ENCODE data around the gene DGCR6. TPM values are rescaled to one million over a fixed set of nuclear protein-coding genes. Genes with fewer than 3 reads are reported as not detected.
"Not testable (repeated sequence)": the region's sequence is repeated elsewhere in the genome, so short reads cannot be mapped to it uniquely, and the experiment has no call there.

Gene DGCR6
- total RNA-seq, 2 donors from 2014 or later = 0.32 to 0.61 TPM

- H3K36me3 Mint-ChIP-seq (ENCODE audit: low read depth); H3K27ac Mint-ChIP-seq; H3K9me3 Mint-ChIP-seq; H3K4me1 Mint-ChIP-seq; H3K4me3 Mint-ChIP-seq; H3K27me3 Mint-ChIP-seq; ATAC-seq (replicated peaks): not testable (repeated sequence)
Observed at GRCh38 chr22:18917818-18918217, 11.7 kb downstream of the DGCR6 start.

DNA sequence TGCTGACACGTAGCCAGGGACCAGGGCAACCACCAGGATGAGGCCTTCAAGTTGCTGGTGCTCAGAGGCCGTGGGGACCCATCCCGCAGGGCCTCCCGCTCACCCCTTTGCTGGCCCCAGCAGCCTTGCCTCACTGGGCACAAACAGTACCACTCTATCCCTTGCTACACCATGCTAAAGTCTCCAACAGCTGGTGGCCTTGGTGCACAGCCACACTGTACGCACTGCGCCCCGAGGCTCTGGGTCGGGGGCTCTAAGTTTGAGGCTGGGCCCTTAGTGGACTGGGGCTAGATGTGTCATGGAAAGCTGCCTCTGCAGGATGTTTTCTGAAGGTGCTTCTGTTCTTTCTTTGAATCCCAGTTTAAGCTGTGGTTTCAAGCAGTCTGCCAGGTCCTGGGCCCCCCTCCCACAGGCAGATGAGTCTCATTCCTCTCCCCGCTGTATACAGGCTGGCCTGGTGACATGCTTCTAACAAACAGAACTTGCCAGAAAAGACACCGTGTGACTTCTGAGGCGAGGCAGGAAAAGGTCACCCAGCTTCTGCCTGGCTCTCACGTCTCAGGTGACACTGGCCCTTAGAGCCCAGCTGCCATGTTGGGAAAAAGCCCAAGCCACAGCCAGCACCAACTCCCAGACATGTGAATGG, 14.3 kb downstream of the DGCR6 start:
- not testable (repeated sequence) for H3K27ac Mint-ChIP-seq; H3K4me1 Mint-ChIP-seq; H3K27me3 Mint-ChIP-seq; H3K36me3 Mint-ChIP-seq (ENCODE audit: low read depth); H3K4me3 Mint-ChIP-seq; ATAC-seq (replicated peaks); H3K9me3 Mint-ChIP-seq

DNA sequence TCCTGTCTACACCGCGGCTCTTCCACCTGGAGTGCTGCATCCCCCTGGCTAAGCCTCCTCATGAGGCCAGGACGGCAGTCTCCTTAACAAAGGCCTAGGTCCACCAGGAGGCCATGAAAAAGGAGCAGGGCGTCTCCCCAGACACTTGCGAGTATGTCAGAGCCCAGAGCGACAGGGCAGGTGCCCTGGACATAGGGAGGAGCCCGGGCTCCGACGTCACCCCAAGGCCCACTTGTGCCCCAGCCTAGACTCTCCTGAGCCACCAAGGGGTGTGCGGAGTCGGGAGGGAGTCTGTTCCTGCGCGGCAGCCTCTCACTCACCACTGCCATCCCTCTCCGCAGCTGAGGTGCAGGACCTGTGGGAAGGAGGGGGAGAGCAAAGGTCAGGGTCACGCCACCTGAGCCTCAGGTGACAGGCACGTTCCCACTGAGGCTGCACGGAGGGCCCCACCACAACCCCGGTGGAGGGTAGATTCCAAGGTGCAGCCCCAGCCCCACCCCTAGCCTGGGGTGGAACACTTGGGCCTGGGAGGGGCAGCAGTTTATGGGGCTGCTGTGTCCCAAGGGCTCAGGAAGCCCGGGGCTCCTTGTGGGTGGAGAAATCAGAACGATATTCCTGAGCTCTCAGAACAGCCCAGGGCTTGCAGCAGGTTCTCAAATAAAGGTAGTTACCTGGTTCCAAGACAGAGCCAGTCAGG, 19.4 kb downstream of the DGCR6 start:
- Mint-ChIP-seq H3K4me1 (no peaks in the 10 kb centered on the region), H3K9me3 (no peaks in the 10 kb centered on the region), H3K27ac (no peak overlapping the region), H3K4me3 (no peak overlapping the region), H3K36me3 (ENCODE audit: low read depth) (no peaks in the 10 kb centered on the region), H3K27me3 (no peaks in the 10 kb centered on the region)
- no peak for ATAC-seq (replicated peaks)

DNA sequence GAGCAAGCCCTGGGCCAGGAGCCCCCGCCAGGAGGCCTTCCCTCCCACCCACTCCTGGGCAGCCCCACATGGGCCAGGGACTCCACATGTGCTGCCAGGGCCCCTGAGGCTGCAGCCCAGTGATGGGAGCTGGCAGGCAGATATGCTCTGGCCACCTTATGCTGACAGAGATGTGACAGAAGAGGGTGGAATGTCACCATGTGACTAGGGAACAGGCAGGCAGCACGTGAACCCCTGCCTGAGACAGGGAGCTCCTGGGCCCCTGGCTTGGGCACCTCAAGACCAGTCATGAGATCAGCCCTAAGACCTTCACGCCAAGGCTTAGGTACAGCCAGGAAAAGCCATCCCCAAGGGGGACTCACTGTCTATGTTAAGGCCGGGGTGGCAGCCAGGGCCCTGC, 20.9 kb downstream of the DGCR6 start:
- Mint-ChIP-seq H3K27ac (no peak overlapping the region), H3K27me3 (no peaks in the 10 kb centered on the region), H3K4me3 (no peak overlapping the region), H3K36me3 (ENCODE audit: low read depth) (no peaks in the 10 kb centered on the region), H3K4me1 (no peaks in the 10 kb centered on the region), H3K9me3 (no peaks in the 10 kb centered on the region)
- ATAC-seq (replicated peaks) = no peak

DNA sequence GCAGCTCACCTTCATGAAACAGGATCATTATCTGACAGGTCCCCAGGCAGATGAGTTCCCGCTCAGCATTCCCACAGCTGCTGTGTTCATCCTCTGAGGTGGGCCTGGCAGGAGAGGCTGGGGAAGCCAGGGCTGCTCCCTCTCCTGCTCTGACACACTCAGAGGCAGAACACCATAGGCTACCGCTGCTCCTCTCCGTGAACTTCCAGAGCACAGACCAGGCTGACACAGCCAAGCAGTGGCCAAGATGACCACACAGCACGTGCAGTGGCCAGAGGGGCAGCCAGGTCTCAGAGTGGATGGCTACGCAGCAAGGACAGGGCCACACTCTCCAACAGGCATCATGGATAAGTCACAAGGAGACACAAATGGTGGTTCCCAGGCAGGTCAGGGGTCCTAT, 21.5 kb downstream of the DGCR6 start:
- ATAC-seq (replicated peaks) = no peak
- H3K27me3 Mint-ChIP-seq = no peaks in the 10 kb centered on the region
- H3K36me3 Mint-ChIP-seq (ENCODE audit: low read depth) = no peaks in the 10 kb centered on the region
- H3K4me3 Mint-ChIP-seq = no peak overlapping the region
- no peak overlapping the region for H3K27ac Mint-ChIP-seq
- no peaks in the 10 kb centered on the region for H3K9me3 Mint-ChIP-seq
- no peaks in the 10 kb centered on the region for H3K4me1 Mint-ChIP-seq

DNA sequence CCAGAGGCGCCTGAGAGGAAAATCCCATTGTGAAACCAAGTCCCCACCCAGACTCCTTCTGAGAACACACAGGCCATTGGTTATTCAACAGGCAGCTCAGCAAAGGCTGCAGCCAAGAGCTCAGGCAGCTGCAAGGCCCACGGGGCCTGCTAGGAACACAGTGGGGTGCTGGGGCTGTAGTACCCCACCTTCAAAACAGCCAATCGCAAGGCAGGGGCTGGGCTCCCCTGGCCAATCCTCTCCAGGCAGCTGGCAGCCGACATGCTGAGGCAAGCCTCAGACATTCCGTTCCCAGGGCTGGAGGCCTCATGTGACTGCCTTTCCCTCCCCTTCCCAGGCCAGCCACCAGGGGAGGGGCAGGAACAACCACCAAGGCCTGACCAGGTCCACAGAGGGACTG, 23.3 kb downstream of the DGCR6 start:
- Mint-ChIP-seq H3K27me3 (no peaks in the 10 kb centered on the region), H3K36me3 (ENCODE audit: low read depth) (no peaks in the 10 kb centered on the region), H3K9me3 (no peaks in the 10 kb centered on the region), H3K27ac (no peak overlapping the region), H3K4me1 (no peaks in the 10 kb centered on the region), H3K4me3 (no peak overlapping the region)
- no peak for ATAC-seq (replicated peaks)

- Mint-ChIP-seq H3K27ac (no peak overlapping the region), H3K4me3 (no peak overlapping the region), H3K4me1 (no peaks in the 10 kb centered on the region), H3K27me3 (no peaks in the 10 kb centered on the region), H3K36me3 (ENCODE audit: low read depth) (no peaks in the 10 kb centered on the region), H3K9me3 (no peaks in the 10 kb centered on the region)
- ATAC-seq (replicated peaks) = peak; percentile 61
Observed at GRCh38 chr22:18931905-18932652, 26.0 kb downstream of the DGCR6 start.

DNA sequence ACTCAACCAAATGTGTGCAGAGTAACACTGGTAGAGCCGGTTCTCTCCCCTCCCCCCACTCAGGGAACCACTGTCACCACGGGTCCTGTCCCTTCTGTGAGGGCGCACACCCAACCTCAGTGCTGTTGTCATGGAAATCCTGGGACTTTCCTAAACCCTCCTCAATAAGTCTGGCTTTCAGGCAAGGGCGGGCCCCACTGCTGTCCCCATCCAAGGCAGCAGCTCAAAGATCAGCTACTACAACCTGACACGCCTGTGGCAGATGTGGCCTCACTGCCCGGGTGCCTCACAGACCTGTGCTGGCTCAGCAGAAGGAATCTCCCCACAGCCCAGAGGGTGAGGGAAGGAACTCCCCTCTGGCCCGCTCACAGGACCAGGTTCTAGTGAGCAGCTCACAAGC, 27.8 kb downstream of the DGCR6 start:
- Mint-ChIP-seq H3K27ac (no peak overlapping the region), H3K4me1 (no peaks in the 10 kb centered on the region), H3K9me3 (no peaks in the 10 kb centered on the region), H3K4me3 (no peak overlapping the region), H3K27me3 (no peaks in the 10 kb centered on the region), H3K36me3 (ENCODE audit: low read depth) (no peaks in the 10 kb centered on the region)
- ATAC-seq (replicated peaks) = peak; percentile 21

DNA sequence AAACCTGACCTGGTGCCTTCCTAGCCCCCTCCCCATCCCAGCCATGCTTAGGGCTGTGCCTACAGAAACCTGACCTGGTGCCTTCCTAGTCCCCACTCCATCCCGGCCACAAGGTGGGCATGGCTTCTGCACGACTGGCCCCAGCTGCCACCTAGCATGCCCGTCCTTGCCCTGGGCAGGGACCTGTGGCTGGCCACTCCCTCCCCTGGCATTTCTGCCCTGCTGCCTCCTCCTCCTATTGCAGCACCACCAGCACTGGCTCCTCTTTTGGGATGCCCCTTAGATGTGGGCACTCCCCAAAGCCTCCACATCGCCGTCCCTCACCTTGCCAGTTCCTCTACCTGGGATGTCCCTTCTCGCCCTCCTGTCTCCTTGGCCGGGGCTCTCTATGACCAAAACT, 28.6 kb downstream of the DGCR6 start:
- H3K4me1 Mint-ChIP-seq; H3K27ac Mint-ChIP-seq; H3K36me3 Mint-ChIP-seq (ENCODE audit: low read depth); H3K9me3 Mint-ChIP-seq; H3K27me3 Mint-ChIP-seq; ATAC-seq (replicated peaks); H3K4me3 Mint-ChIP-seq: not testable (repeated sequence)

DNA sequence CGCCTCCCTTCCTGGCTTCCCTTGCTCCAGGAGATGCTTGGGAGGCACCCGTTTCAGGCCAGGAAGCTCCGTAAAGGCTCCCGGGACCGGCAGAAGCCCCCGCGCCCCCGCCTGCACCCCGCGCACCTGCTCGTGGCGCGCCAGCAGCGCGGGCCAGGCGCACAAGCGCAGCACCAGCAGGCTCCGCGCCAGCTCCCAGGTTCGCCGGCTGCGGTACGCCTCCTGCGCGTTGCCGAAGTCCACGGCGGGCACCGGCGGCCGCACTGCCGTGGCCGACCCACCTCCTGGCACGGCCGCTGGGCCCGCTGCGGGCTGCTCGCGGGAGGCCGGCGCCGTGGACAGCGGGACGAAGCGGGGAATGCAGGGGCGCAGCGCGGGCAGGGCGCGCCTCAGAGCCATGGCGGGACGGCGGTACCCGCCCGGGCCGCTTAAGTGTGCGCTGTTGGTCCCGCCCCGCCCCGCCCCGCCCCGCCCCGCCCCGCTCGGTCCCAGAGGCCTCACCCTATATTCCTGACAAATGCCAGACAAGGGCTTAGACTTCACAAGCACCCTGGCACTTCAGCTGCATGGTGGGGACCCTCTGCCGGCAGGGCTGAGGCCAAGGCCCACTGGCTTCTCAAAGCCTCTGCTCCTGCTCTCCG, 29.9 kb downstream of the DGCR6 start, which contains the start of gene PRODH:
Gene PRODH, minus strand, starts transcription at position 405 of the 641 bp plus-strand sequence. Its CDS starts 6 bp downstream, at position 399.
- Mint-ChIP-seq H3K9me3 (no peaks in the 10 kb centered on the region), H3K36me3 (ENCODE audit: low read depth) (no peaks in the 10 kb centered on the region), H3K27ac (no peak within 1 kb of the TSS), H3K27me3 (no peaks in the 10 kb centered on the region), H3K4me1 (no peaks in the 10 kb centered on the region), H3K4me3 (no peak within 1 kb of the TSS)
- peak; percentile 52 for ATAC-seq (replicated peaks)

DNA sequence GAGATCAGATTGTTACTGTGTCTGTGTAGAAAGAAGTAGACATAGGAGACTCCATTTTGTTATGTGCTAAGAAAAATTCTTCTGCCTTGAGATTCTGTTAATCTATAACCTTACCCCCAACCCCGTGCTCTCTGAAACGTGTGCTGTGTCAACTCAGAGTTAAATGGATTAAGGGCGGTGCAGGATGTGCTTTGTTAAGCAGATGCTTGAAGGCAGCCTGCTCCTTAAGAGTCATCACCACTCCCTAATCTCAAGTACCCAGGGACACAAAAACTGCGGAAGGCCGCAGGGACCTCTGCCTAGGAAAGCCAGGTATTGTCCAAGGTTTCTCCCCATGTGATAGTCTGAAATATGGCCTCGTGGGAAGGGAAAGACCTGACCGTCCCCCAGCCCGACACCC, 32.6 kb downstream of the DGCR6 start:
- not testable (repeated sequence) for H3K27me3 Mint-ChIP-seq; H3K9me3 Mint-ChIP-seq; H3K4me1 Mint-ChIP-seq; H3K36me3 Mint-ChIP-seq (ENCODE audit: low read depth); H3K4me3 Mint-ChIP-seq; H3K27ac Mint-ChIP-seq; ATAC-seq (replicated peaks)

DNA sequence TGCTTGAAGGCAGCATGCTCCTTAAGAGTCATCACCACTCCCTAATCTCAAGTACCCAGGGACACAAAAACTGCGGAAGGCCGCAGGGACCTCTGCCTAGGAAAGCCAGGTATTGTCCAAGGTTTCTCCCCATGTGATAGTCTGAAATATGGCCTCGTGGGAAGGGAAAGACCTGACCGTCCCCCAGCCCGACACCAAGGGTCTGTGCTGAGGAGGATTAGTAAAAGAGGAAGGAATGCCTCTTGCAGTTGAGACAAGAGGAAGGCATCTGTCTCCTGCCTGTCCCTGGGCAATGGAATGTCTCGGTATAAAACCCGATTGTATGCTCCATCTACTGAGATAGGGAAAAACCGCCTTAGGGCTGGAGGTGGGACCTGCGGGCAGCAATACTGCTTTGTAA, 41.0 kb downstream of the DGCR6 start:
- peaks cover 21% of the 10 kb centered on the region for H3K27me3 Mint-ChIP-seq
- H3K4me1 Mint-ChIP-seq; H3K36me3 Mint-ChIP-seq (ENCODE audit: low read depth); H3K27ac Mint-ChIP-seq; H3K9me3 Mint-ChIP-seq; ATAC-seq (replicated peaks); H3K4me3 Mint-ChIP-seq: not testable (repeated sequence)

- peaks cover 21% of the 10 kb centered on the region for H3K27me3 Mint-ChIP-seq
- H3K9me3 Mint-ChIP-seq = no peaks in the 10 kb centered on the region
- ATAC-seq (replicated peaks) = no peak
- H3K4me3 Mint-ChIP-seq = no peak overlapping the region
- no peaks in the 10 kb centered on the region for H3K4me1 Mint-ChIP-seq
- H3K36me3 Mint-ChIP-seq (ENCODE audit: low read depth) = no peaks in the 10 kb centered on the region
- no peak overlapping the region for H3K27ac Mint-ChIP-seq
Observed at GRCh38 chr22:18947905-18948304, 41.8 kb downstream of the DGCR6 start.

- ATAC-seq (replicated peaks) = no peak
- H3K4me3 Mint-ChIP-seq = no peak overlapping the region
- no peaks in the 10 kb centered on the region for H3K4me1 Mint-ChIP-seq
- no peaks in the 10 kb centered on the region for H3K9me3 Mint-ChIP-seq
- H3K27ac Mint-ChIP-seq = no peak overlapping the region
- H3K36me3 Mint-ChIP-seq (ENCODE audit: low read depth) = no peaks in the 10 kb centered on the region
- H3K27me3 Mint-ChIP-seq = peaks cover 21% of the 10 kb centered on the region
Observed at GRCh38 chr22:18950141-18950540, 44.0 kb downstream of the DGCR6 start.

GRCh38 chr22:18952022-18952421, 45.9 kb downstream of the DGCR6 start:
- no peaks in the 10 kb centered on the region for H3K4me1 Mint-ChIP-seq
- H3K9me3 Mint-ChIP-seq = no peaks in the 10 kb centered on the region
- no peaks in the 10 kb centered on the region for H3K36me3 Mint-ChIP-seq (ENCODE audit: low read depth)
- H3K27me3 Mint-ChIP-seq = peaks cover 21% of the 10 kb centered on the region
- no peak overlapping the region for H3K27ac Mint-ChIP-seq
- H3K4me3 Mint-ChIP-seq = no peak overlapping the region
- no peak for ATAC-seq (replicated peaks)
